ENCODE measurements around the gene CHD9. TPM values are rescaled to one million over a fixed set of nuclear protein-coding genes. Genes with fewer than 3 reads are reported as not detected.
A peak's percentile ranks its signal among the peaks of the same experiment; 100 is the strongest.

CHD9 gene
- total and polyA plus RNA-seq, 9 of the 15 experiments (the other 6 are each of a cell fraction or from before 2014, with no cell fraction given) = 29.0 to 69.3 (median 40.6) TPM

DNA sequence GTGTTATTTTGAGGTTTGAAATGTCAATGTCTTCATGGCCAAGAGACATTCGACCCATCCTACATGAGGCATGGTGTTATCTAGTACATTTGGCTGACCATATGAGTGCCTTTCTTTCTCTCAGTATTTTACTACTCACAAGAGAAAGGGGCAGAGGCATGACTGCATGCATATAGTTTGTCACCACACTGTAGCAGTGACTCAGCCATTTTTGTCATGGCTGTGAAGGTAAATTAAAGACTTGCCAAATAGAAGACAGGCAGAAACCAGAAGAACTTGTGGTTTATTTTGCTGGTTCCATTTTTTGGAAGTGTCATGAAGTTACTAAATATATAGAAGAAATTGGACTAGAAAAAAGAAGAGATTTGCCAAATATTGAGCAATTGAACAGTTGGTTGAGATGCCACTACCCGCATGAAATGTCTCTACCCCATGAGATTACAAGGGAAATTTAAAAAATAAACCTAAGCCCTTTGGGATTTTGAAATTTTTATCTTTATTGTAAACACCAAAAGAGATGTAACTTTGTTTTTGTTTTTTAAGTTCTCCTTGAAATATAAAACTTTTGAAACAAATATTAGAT, 170.3 kb downstream of the CHD9 start (continued):
- no peak; the same call in 1 of the 2 replicates for TF ChIP-seq EHMT2 (IDR thresholded peaks at IDR 0.05)
- no peak for TF ChIP-seq ZNF668 (CRISPR knock-in tag; IDR thresholded peaks at IDR 0.05)
- TF ChIP-seq, protein P1, sequence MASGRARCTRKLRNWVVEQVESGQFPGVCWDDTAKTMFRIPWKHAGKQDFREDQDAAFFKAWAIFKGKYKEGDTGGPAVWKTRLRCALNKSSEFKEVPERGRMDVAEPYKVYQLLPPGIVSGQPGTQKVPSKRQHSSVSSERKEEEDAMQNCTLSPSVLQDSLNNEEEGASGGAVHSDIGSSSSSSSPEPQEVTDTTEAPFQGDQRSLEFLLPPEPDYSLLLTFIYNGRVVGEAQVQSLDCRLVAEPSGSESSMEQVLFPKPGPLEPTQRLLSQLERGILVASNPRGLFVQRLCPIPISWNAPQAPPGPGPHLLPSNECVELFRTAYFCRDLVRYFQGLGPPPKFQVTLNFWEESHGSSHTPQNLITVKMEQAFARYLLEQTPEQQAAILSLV (tag; IDR thresholded peaks at IDR 0.05) = no peak
- TF ChIP-seq, protein P2, sequence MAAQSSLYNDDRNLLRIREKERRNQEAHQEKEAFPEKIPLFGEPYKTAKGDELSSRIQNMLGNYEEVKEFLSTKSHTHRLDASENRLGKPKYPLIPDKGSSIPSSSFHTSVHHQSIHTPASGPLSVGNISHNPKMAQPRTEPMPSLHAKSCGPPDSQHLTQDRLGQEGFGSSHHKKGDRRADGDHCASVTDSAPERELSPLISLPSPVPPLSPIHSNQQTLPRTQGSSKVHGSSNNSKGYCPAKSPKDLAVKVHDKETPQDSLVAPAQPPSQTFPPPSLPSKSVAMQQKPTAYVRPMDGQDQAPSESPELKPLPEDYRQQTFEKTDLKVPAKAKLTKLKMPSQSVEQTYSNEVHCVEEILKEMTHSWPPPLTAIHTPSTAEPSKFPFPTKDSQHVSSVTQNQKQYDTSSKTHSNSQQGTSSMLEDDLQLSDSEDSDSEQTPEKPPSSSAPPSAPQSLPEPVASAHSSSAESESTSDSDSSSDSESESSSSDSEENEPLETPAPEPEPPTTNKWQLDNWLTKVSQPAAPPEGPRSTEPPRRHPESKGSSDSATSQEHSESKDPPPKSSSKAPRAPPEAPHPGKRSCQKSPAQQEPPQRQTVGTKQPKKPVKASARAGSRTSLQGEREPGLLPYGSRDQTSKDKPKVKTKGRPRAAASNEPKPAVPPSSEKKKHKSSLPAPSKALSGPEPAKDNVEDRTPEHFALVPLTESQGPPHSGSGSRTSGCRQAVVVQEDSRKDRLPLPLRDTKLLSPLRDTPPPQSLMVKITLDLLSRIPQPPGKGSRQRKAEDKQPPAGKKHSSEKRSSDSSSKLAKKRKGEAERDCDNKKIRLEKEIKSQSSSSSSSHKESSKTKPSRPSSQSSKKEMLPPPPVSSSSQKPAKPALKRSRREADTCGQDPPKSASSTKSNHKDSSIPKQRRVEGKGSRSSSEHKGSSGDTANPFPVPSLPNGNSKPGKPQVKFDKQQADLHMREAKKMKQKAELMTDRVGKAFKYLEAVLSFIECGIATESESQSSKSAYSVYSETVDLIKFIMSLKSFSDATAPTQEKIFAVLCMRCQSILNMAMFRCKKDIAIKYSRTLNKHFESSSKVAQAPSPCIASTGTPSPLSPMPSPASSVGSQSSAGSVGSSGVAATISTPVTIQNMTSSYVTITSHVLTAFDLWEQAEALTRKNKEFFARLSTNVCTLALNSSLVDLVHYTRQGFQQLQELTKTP (IDR thresholded peaks at IDR 0.05; ENCODE audit: low read depth in 1 of 2, partially characterized antibody in 2 of 2) = no peak
- TF ChIP-seq CREM (IDR thresholded peaks at IDR 0.05; ENCODE audit: low read depth) = 0 out of 2 replicates have a peak, but pooled peaks have one; percentile 23
- TF ChIP-seq, protein P3, sequence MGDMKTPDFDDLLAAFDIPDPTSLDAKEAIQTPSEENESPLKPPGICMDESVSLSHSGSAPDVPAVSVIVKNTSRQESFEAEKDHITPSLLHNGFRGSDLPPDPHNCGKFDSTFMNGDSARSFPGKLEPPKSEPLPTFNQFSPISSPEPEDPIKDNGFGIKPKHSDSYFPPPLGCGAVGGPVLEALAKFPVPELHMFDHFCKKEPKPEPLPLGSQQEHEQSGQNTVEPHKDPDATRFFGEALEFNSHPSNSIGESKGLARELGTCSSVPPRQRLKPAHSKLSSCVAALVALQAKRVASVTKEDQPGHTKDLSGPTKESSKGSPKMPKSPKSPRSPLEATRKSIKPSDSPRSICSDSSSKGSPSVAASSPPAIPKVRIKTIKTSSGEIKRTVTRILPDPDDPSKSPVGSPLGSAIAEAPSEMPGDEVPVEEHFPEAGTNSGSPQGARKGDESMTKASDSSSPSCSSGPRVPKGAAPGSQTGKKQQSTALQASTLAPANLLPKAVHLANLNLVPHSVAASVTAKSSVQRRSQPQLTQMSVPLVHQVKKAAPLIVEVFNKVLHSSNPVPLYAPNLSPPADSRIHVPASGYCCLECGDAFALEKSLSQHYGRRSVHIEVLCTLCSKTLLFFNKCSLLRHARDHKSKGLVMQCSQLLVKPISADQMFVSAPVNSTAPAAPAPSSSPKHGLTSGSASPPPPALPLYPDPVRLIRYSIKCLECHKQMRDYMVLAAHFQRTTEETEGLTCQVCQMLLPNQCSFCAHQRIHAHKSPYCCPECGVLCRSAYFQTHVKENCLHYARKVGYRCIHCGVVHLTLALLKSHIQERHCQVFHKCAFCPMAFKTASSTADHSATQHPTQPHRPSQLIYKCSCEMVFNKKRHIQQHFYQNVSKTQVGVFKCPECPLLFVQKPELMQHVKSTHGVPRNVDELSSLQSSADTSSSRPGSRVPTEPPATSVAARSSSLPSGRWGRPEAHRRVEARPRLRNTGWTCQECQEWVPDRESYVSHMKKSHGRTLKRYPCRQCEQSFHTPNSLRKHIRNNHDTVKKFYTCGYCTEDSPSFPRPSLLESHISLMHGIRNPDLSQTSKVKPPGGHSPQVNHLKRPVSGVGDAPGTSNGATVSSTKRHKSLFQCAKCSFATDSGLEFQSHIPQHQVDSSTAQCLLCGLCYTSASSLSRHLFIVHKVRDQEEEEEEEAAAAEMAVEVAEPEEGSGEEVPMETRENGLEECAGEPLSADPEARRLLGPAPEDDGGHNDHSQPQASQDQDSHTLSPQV (IDR thresholded peaks at IDR 0.05) = peak; percentile 92
- no peak for TF ChIP-seq RBM22 (IDR thresholded peaks at IDR 0.05; ENCODE audit: low read depth, low read length, poor library complexity, severe bottlenecking)
- TF ChIP-seq ZNF140 (CRISPR knock-in tag; IDR thresholded peaks at IDR 0.05) = no peak
- TF ChIP-seq, protein P4, sequence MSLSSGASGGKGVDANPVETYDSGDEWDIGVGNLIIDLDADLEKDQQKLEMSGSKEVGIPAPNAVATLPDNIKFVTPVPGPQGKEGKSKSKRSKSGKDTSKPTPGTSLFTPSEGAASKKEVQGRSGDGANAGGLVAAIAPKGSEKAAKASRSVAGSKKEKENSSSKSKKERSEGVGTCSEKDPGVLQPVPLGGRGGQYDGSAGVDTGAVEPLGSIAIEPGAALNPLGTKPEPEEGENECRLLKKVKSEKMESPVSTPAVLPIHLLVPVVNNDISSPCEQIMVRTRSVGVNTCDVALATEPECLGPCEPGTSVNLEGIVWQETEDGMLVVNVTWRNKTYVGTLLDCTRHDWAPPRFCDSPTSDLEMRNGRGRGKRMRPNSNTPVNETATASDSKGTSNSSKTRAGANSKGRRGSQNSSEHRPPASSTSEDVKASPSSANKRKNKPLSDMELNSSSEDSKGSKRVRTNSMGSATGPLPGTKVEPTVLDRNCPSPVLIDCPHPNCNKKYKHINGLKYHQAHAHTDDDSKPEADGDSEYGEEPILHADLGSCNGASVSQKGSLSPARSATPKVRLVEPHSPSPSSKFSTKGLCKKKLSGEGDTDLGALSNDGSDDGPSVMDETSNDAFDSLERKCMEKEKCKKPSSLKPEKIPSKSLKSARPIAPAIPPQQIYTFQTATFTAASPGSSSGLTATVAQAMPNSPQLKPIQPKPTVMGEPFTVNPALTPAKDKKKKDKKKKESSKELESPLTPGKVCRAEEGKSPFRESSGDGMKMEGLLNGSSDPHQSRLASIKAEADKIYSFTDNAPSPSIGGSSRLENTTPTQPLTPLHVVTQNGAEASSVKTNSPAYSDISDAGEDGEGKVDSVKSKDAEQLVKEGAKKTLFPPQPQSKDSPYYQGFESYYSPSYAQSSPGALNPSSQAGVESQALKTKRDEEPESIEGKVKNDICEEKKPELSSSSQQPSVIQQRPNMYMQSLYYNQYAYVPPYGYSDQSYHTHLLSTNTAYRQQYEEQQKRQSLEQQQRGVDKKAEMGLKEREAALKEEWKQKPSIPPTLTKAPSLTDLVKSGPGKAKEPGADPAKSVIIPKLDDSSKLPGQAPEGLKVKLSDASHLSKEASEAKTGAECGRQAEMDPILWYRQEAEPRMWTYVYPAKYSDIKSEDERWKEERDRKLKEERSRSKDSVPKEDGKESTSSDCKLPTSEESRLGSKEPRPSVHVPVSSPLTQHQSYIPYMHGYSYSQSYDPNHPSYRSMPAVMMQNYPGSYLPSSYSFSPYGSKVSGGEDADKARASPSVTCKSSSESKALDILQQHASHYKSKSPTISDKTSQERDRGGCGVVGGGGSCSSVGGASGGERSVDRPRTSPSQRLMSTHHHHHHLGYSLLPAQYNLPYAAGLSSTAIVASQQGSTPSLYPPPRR (CRISPR knock-in tag; IDR thresholded peaks at IDR 0.05; ENCODE audit: borderline replicate concordance) = no peak
